ENCODE measurements around the gene CATSPERE.

Gene CATSPERE

GRCh38 chr1:244450597-244451538 lies 10.2 kb upstream of the CATSPERE start:
- Mint-ChIP-seq H3K9me3 (peaks cover 3% of the 10 kb centered on the region), H3K27ac (peak overlapping the region; percentile 88 to 95 (median 93)), H3K27me3 (ENCODE audit: low read depth) (no peaks in the 10 kb centered on the region), H3K36me3 (ENCODE audit: low read depth) (no peaks in the 10 kb centered on the region), H3K4me3 (peak overlapping the region; percentile 80 to 96 (median 82)), H3K4me1 (peaks cover 37% of the 10 kb centered on the region)
- TF ChIP-seq, protein P1, sequence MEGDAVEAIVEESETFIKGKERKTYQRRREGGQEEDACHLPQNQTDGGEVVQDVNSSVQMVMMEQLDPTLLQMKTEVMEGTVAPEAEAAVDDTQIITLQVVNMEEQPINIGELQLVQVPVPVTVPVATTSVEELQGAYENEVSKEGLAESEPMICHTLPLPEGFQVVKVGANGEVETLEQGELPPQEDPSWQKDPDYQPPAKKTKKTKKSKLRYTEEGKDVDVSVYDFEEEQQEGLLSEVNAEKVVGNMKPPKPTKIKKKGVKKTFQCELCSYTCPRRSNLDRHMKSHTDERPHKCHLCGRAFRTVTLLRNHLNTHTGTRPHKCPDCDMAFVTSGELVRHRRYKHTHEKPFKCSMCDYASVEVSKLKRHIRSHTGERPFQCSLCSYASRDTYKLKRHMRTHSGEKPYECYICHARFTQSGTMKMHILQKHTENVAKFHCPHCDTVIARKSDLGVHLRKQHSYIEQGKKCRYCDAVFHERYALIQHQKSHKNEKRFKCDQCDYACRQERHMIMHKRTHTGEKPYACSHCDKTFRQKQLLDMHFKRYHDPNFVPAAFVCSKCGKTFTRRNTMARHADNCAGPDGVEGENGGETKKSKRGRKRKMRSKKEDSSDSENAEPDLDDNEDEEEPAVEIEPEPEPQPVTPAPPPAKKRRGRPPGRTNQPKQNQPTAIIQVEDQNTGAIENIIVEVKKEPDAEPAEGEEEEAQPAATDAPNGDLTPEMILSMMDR (IDR thresholded peaks at IDR 0.05; ENCODE audit: unreplicated experiment in 3 of 3): no peak

- peak within 1 kb of the TSS; percentile 80 to 96 (median 82) for H3K4me3 Mint-ChIP-seq
- peaks cover 3% of the 10 kb centered on the region for H3K9me3 Mint-ChIP-seq
- TF ChIP-seq, protein P1 (IDR thresholded peaks at IDR 0.05; ENCODE audit: unreplicated experiment in 3 of 3): no peak
- no peaks in the 10 kb centered on the region for H3K27me3 Mint-ChIP-seq (ENCODE audit: low read depth)
- peaks cover 32% of the 10 kb centered on the region for H3K4me1 Mint-ChIP-seq
- no peaks in the 10 kb centered on the region for H3K36me3 Mint-ChIP-seq (ENCODE audit: low read depth)
- H3K27ac Mint-ChIP-seq: peak within 1 kb of the TSS; percentile 88 to 96 (median 96)
Observed at GRCh38 chr1:244451539-244451950, 9.5 kb upstream of the CATSPERE start, which contains the start of gene ADSS2. Gene ADSS2 (minus strand): TSS chr1:244451909. CDS start chr1:244451817, 92 bp downstream.

DNA sequence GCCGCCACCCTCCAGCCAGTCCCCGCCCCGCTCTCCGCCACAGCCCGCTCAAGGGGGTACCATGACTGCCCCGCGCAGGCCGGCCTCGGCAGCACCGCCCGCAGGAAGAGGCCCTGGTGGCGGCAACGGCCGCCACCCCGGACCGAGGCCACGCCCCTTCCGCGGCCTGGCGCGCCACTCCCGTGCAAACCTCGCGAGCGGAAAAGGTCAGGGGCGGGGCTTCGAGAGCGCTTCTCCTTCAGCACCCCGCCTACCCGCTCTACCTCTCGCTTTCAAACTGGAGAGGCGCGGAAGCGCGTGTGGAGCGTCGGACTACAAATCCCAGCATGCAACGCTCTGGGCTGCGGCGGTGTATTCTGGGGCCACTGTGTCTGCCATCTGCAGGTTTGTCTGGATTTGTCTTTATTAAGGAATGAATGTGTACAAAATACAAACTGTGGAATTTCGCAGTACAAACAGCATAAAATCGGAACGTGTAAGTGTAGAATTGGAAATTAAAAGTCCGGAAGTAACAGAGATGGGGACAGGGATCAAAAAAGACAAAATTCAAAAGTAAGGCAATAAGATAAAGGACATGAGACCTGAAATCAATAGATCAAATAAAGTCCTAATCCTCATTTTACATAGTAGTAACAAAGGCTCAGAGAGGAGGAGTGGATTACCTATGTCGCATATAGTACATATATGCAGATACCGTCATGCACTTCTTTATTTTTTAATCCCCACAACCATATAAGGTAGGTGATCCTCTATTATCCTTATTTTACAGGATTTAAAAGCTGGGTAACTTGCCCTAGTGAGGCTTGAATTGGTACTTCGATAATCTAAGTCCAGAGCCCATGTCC lies 8.9 kb upstream of the CATSPERE start:
- Mint-ChIP-seq H3K36me3 (ENCODE audit: low read depth) (no peaks in the 10 kb centered on the region), H3K4me3 (peak overlapping the region; percentile 80 to 82 (median 80)), H3K4me1 (peaks cover 29% of the 10 kb centered on the region), H3K27ac (peak overlapping the region; percentile 87 to 96 (median 96)), H3K27me3 (ENCODE audit: low read depth) (no peaks in the 10 kb centered on the region), H3K9me3 (peaks cover 6% of the 10 kb centered on the region)
- TF ChIP-seq, protein P1 (IDR thresholded peaks at IDR 0.05; ENCODE audit: unreplicated experiment in 3 of 3): peak in 2 of 3 experiments; percentile 45

- H3K36me3 Mint-ChIP-seq (ENCODE audit: low read depth): peaks cover 3% of the 10 kb centered on the region
- H3K9me3 Mint-ChIP-seq: peaks cover 6% of the 10 kb centered on the region
- peaks cover 20% of the 10 kb centered on the region for H3K4me1 Mint-ChIP-seq
- peak overlapping the region; percentile 10 to 19 (median 18) for H3K4me3 Mint-ChIP-seq
- TF ChIP-seq, protein P1 (IDR thresholded peaks at IDR 0.05; ENCODE audit: unreplicated experiment in 3 of 3): no peak
- no peaks in the 10 kb centered on the region for H3K27me3 Mint-ChIP-seq (ENCODE audit: low read depth)
- peak overlapping the region; percentile 64 to 91 (median 71) for H3K27ac Mint-ChIP-seq
Observed at GRCh38 chr1:244454412-244454811, 6.7 kb upstream of the CATSPERE start.

GRCh38 chr1:244456586-244456985 lies 4.5 kb upstream of the CATSPERE start:
- TF ChIP-seq, protein P1 (IDR thresholded peaks at IDR 0.05; ENCODE audit: unreplicated experiment in 3 of 3): no peak
- H3K27ac Mint-ChIP-seq: no peak overlapping the region
- H3K4me1 Mint-ChIP-seq: peaks cover 11% of the 10 kb centered on the region
- H3K9me3 Mint-ChIP-seq: peaks cover 12% of the 10 kb centered on the region
- no peaks in the 10 kb centered on the region for H3K27me3 Mint-ChIP-seq (ENCODE audit: low read depth)
- peaks cover 12% of the 10 kb centered on the region for H3K36me3 Mint-ChIP-seq (ENCODE audit: low read depth)
- H3K4me3 Mint-ChIP-seq: no peak overlapping the region

Data from nephron (organoid).